Measurements from ENCODE around the gene FAM222B. TPM values are rescaled to one million over a fixed set of nuclear protein-coding genes. Genes with fewer than 3 reads are reported as not detected.

Gene FAM222B
- total RNA-seq, 2 experiments from 2014 or later = 4.0 to 15.2 TPM

DNA sequence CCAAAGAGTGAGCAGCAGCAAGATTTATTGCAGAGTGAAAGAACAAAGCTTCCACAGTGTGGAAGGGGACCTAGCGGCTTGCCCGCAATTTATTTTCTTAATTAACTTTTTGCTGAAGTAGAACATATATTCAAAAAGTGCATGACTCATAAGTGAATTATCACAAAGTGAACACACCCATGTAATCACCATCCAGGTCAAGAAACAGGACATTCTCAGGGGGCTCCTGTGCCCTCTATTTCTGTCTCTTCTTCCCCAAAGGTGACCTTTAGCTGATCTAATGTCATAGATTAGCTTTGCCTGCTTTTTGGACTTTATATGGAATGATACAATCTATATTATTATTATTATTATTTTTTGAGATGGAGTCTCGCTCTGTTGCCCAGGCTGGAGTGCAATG is 32.2 kb upstream of the FAM222B start:
- TF ChIP-seq EZH2phosphoT487 (IDR thresholded peaks at IDR 0.05; ENCODE audit: borderline replicate concordance, low read depth, low read length) = no peak
- TF ChIP-seq, protein P1, sequence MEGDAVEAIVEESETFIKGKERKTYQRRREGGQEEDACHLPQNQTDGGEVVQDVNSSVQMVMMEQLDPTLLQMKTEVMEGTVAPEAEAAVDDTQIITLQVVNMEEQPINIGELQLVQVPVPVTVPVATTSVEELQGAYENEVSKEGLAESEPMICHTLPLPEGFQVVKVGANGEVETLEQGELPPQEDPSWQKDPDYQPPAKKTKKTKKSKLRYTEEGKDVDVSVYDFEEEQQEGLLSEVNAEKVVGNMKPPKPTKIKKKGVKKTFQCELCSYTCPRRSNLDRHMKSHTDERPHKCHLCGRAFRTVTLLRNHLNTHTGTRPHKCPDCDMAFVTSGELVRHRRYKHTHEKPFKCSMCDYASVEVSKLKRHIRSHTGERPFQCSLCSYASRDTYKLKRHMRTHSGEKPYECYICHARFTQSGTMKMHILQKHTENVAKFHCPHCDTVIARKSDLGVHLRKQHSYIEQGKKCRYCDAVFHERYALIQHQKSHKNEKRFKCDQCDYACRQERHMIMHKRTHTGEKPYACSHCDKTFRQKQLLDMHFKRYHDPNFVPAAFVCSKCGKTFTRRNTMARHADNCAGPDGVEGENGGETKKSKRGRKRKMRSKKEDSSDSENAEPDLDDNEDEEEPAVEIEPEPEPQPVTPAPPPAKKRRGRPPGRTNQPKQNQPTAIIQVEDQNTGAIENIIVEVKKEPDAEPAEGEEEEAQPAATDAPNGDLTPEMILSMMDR (conservative IDR thresholded peaks at IDR 0.05; ENCODE audit: low read length) = no peak
- no TSS peak for BruUV-seq (replicated peaks)
- Histone ChIP-seq H3K4me1 (ENCODE audit: insufficient read depth, low read length, poor library complexity, severe bottlenecking) (peaks cover 10% of the 10 kb centered on the region), H4K20me1 (ENCODE audit: insufficient read depth, low read length) (no peaks in the 10 kb centered on the region), H3K36me3 (ENCODE audit: insufficient read depth, low read length) (peaks cover 18% of the 10 kb centered on the region), H3K9me2 (ENCODE audit: insufficient read depth, low read length) (no peaks in the 10 kb centered on the region), H3K27ac (ENCODE audit: low read depth, low read length, poor library complexity, severe bottlenecking) (no peak overlapping the region), H3K4me2 (ENCODE audit: low read length) (no peak overlapping the region), H3K4me3 (ENCODE audit: low read depth, low read length, poor library complexity, severe bottlenecking) (no peak overlapping the region), H2AFZ (ENCODE audit: low read length) (no peak overlapping the region), H3K79me2 (ENCODE audit: insufficient read depth, low read depth, low read length) (no peaks in the 10 kb centered on the region), H3K9me3 (ENCODE audit: low read length) (no peaks in the 10 kb centered on the region)
- intact Hi-C loops (cut with micrococcal nuclease; ENCODE audit: unreplicated experiment) = no loop called here
- CTCF ChIA-PET (ENCODE audit: unreplicated experiment) = no interaction called here
- DNase-seq (ENCODE audit: low spot score) = no peak
- POLR2A ChIA-PET = no interaction called here

DNA sequence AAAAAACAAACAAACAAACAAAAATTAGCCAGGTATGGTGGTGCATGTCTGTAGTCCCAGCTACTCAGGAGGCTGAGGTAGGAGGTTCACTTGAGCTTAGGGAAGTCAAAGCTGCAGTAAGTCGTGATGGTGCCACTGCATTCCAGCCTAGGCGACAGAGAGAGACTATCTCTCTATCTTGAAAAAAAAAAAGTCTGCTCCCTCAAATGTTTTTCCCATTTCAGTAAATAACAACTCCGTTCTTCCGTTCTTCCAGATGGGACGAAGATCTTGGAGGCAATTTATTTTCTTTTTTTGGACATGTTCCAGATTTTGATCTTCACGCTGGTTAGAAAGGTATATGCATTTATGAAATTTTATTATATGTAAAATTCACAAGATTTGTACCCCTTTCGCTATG is 31.2 kb upstream of the FAM222B start:
- ChIA-PET POLR2A (no interaction called here), CTCF (ENCODE audit: unreplicated experiment) (no interaction called here)
- Histone ChIP-seq H3K9me2 (ENCODE audit: insufficient read depth, low read length) (no peaks in the 10 kb centered on the region), H3K4me3 (ENCODE audit: low read depth, low read length, poor library complexity, severe bottlenecking) (no peak overlapping the region), H3K27ac (ENCODE audit: low read depth, low read length, poor library complexity, severe bottlenecking) (no peak overlapping the region), H3K79me2 (ENCODE audit: insufficient read depth, low read depth, low read length) (no peaks in the 10 kb centered on the region), H3K4me1 (ENCODE audit: insufficient read depth, low read length, poor library complexity, severe bottlenecking) (peaks cover 10% of the 10 kb centered on the region), H3K36me3 (ENCODE audit: insufficient read depth, low read length) (peaks cover 10% of the 10 kb centered on the region), H2AFZ (ENCODE audit: low read length) (no peak overlapping the region), H3K4me2 (ENCODE audit: low read length) (no peak overlapping the region), H3K9me3 (ENCODE audit: low read length) (no peaks in the 10 kb centered on the region), H4K20me1 (ENCODE audit: insufficient read depth, low read length) (no peaks in the 10 kb centered on the region)
- BruUV-seq (replicated peaks) = no TSS peak
- TF ChIP-seq, protein P1 (conservative IDR thresholded peaks at IDR 0.05; ENCODE audit: low read length) = no peak
- no peak for TF ChIP-seq EZH2phosphoT487 (IDR thresholded peaks at IDR 0.05; ENCODE audit: borderline replicate concordance, low read depth, low read length)
- no peak for DNase-seq (ENCODE audit: low spot score)
- intact Hi-C loops (cut with micrococcal nuclease; ENCODE audit: unreplicated experiment) = no loop called here

GRCh38 chr17:28871056-28871579 is 28.5 kb upstream of the FAM222B start:
- H3K36me3 ChIP-seq (ENCODE audit: insufficient read depth, low read length) = no peaks in the 10 kb centered on the region
- H3K4me3 ChIP-seq (ENCODE audit: low read depth, low read length, poor library complexity, severe bottlenecking) = no peak overlapping the region
- peak; percentile 82 for DNase-seq (ENCODE audit: low spot score)
- no peaks in the 10 kb centered on the region for H3K9me3 ChIP-seq (ENCODE audit: low read length)
- H3K4me1 ChIP-seq (ENCODE audit: insufficient read depth, low read length, poor library complexity, severe bottlenecking) = peaks cover 14% of the 10 kb centered on the region
- peak overlapping the region; percentile 40 for H3K27ac ChIP-seq (ENCODE audit: low read depth, low read length, poor library complexity, severe bottlenecking)
- ChIA-PET CTCF (ENCODE audit: unreplicated experiment) (interaction anchor here (0.6 kb wide), 1 partner anchor 108 kb away, joined by 4 read pairs; no protein-coding TSS in a partner anchor), POLR2A (interaction anchor here (0.6 to 1.6 kb wide), 5 partner anchors 22 to 151 kb away, joined by 3 to 8 read pairs (median 4); partner anchors contain the start of genes FAM222B and RPL23A)
- intact Hi-C loops (cut with micrococcal nuclease; ENCODE audit: unreplicated experiment) = no loop called here
- no peaks in the 10 kb centered on the region for H3K9me2 ChIP-seq (ENCODE audit: insufficient read depth, low read length)
- H3K4me2 ChIP-seq (ENCODE audit: low read length) = peak overlapping the region; percentile 18; the same call in 1 of the 2 replicates
- no peaks in the 10 kb centered on the region for H4K20me1 ChIP-seq (ENCODE audit: insufficient read depth, low read length)
- H2AFZ ChIP-seq (ENCODE audit: low read length) = peak overlapping the region; percentile 90
- no TSS peak for BruUV-seq (replicated peaks)
- H3K79me2 ChIP-seq (ENCODE audit: insufficient read depth, low read depth, low read length) = no peaks in the 10 kb centered on the region
- TF ChIP-seq EZH2phosphoT487 (IDR thresholded peaks at IDR 0.05; ENCODE audit: borderline replicate concordance, low read depth, low read length) = no peak
- TF ChIP-seq, protein P1 (conservative IDR thresholded peaks at IDR 0.05; ENCODE audit: low read length) = no peak
